ENCODE data around the gene IGSF9B. TPM values are rescaled to one million over a fixed set of nuclear protein-coding genes. Genes with fewer than 3 reads are reported as not detected.

Gene IGSF9B
- polyA plus RNA-seq, 10 donors, result 7.5 to 15.3 (median 11.9) TPM

Other genes with a start within 250 kb of the IGSF9B start
- gene SPATA19, start 111.5 kb downstream of the IGSF9B start, polyA plus RNA-seq (ENCODE audit: insufficient read length in 10 of 10), result not detected
- gene JAM3, start 112.1 kb upstream of the IGSF9B start, polyA plus RNA-seq (ENCODE audit: insufficient read length in 10 of 10), result 100 to 1,000 TPM; 103 to 158 (median 127) TPM